ENCODE measurements around the gene RBFOX2. TPM values are rescaled to one million over a fixed set of nuclear protein-coding genes. Genes with fewer than 3 reads are reported as not detected.

The RBFOX2 gene
- total RNA-seq, 4 donors from 2014 or later, result 103 to 139 (median 108) TPM

DNA sequence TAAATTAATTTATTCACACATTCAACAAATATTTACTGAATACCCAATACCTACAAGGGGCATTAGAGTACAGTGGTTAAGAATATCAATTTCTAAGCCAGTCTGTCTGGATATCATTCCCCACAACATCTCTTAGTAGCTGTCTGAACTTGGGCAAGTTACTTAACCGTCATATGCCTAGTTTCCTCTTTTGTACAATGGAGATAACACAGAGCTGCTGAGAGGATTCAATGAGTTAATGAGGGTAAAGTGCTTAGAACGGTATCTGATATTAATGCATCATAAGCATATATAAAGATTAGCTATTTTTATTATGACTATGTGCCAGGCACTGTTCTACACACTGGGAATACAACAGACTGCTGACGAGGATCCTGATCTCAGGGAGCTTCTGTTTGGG, 194.6 kb downstream of the RBFOX2 start:
- Histone ChIP-seq H3K27ac (peak overlapping the region in 1 of 3 donors; percentile 85), H3K27me3 (no peaks in the 10 kb centered on the region), H3K4me3 (replicated peaks in 1 of 3) (no peak overlapping the region), H3K36me3 (no peaks in the 10 kb centered on the region), H3K9me3 (no peaks in the 10 kb centered on the region), H3K4me1 (peaks cover 39 to 49% of the 10 kb centered on the region in 2 donors)
- WGBS, 2 donors, result 68 to 69% methylated on average over 3 of the region's 3 CpGs
- intact Hi-C loops (cut with DNase I), result no loop called here
- no peak for DNase-seq
- no peak for TF ChIP-seq CTCF (IDR thresholded peaks at IDR 0.05)
- TF ChIP-seq POLR2A (IDR thresholded peaks at IDR 0.05), result no peak

GRCh38 chr22:35830305-35830704, 198.3 kb downstream of the RBFOX2 start:
- 84% methylated on average over 2 of the region's 2 CpGs for WGBS, 2 donors
- Histone ChIP-seq H3K27ac (no peak overlapping the region), H3K4me1 (peaks cover 20 to 30% of the 10 kb centered on the region in 2 donors)

DNA sequence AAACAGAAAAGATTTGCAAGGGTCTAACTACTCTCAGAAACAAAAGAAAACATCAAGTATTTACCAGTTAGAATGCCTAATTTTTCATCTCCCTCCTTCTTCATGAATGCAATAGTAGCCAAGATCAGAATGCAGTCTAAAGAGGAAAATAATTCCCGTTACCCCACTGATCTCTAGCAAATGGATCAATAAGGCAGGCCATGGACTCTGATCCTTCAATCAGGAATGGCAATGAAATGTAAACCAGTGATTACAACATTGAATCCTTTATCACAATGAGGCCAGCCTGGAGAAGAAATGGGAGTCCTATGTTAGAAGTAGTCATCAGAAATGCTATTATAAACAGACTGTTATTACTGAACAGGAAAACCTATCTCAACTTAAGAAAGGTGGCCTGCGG, 204.4 kb downstream of the RBFOX2 start:
- Histone ChIP-seq H3K36me3 (no peaks in the 10 kb centered on the region), H3K9me3 (no peaks in the 10 kb centered on the region), H3K27ac (no peak overlapping the region), H3K27me3 (no peaks in the 10 kb centered on the region), H3K4me3 (replicated peaks in 1 of 3) (no peak overlapping the region), H3K4me1 (peaks cover 10 to 27% of the 10 kb centered on the region in 2 donors)
- 97 to 99% methylated on average over 2 of the region's 2 CpGs for WGBS, 2 donors
- no peak for TF ChIP-seq CTCF (IDR thresholded peaks at IDR 0.05)
- TF ChIP-seq POLR2A (IDR thresholded peaks at IDR 0.05), result no peak
- intact Hi-C loops (cut with DNase I), result no loop called here
- no peak for DNase-seq

More at GRCh38 chr22:35830305-35830704, 198.3 kb downstream of the RBFOX2 start:
- H3K27me3 ChIP-seq, result no peaks in the 10 kb centered on the region
- no peaks in the 10 kb centered on the region for H3K36me3 ChIP-seq
- no peak for TF ChIP-seq POLR2A (IDR thresholded peaks at IDR 0.05)
- no peak for TF ChIP-seq CTCF (IDR thresholded peaks at IDR 0.05)
- DNase-seq, result no peak
- intact Hi-C loops (cut with DNase I), result no loop called here
- H3K9me3 ChIP-seq, result no peaks in the 10 kb centered on the region
- no peak overlapping the region for H3K4me3 ChIP-seq (replicated peaks in 1 of 3)

- H3K9me3 ChIP-seq, result no peaks in the 10 kb centered on the region
- intact Hi-C loops (cut with DNase I), result no loop called here
- no peak for DNase-seq
- no peak overlapping the region for H3K4me3 ChIP-seq (replicated peaks in 1 of 3)
- WGBS, 2 donors, result 67 to 81% methylated on average over 1 of the region's 1 CpG
- no peak for TF ChIP-seq POLR2A (IDR thresholded peaks at IDR 0.05)
- TF ChIP-seq CTCF (IDR thresholded peaks at IDR 0.05), result no peak
- H3K27ac ChIP-seq, result no peak overlapping the region
- H3K36me3 ChIP-seq, result no peaks in the 10 kb centered on the region
- peaks cover 11 to 33% of the 10 kb centered on the region in 2 donors for H3K4me1 ChIP-seq
- no peaks in the 10 kb centered on the region for H3K27me3 ChIP-seq
Measured at GRCh38 chr22:35821654-35822053, 207.0 kb downstream of the RBFOX2 start.

GRCh38 chr22:35819421-35819820, 209.2 kb downstream of the RBFOX2 start:
- Histone ChIP-seq H3K9me3 (no peaks in the 10 kb centered on the region), H3K36me3 (no peaks in the 10 kb centered on the region), H3K4me1 (peaks cover 24 to 45% of the 10 kb centered on the region in 2 donors), H3K4me3 (replicated peaks in 1 of 3) (no peak overlapping the region), H3K27me3 (no peaks in the 10 kb centered on the region), H3K27ac (no peak overlapping the region)
- WGBS, 2 donors, result 89 to 98% methylated on average over 1 of the region's 1 CpG
- no peak for DNase-seq
- no peak for TF ChIP-seq POLR2A (IDR thresholded peaks at IDR 0.05)
- no peak for TF ChIP-seq CTCF (IDR thresholded peaks at IDR 0.05)
- intact Hi-C loops (cut with DNase I), result no loop called here
